Mesendoderm (in vitro differentiated cells): ENCODE data around the gene RNF144B.
"Not testable (repeated sequence)": the region's sequence is repeated elsewhere in the genome, so short reads cannot be mapped to it uniquely, and the experiment has no call there.

Experiments
- DNase-seq: peaks from one replicate; pipeline ENCODE4 v3.0.0; 2013
- H2AK5ac ChIP-seq: 2 replicates; pipeline ENCODE4 v1.6.1; 2013; ENCODE audit warnings: low read length, inconsistent platforms
- H2BK120ac ChIP-seq: 2 replicates; pipeline ENCODE4 v1.6.1; 2013; ENCODE audit warnings: low read depth, mild to moderate bottlenecking, low read length, moderate library complexity, mixed read lengths
- H2BK15ac ChIP-seq: replicated peaks from 2 replicates; pipeline ENCODE4 v1.6.1; 2013; ENCODE audit warnings: low read depth, mild to moderate bottlenecking, moderate library complexity
- H2BK5ac ChIP-seq: 2 replicates; pipeline ENCODE4 v1.6.1; 2013; ENCODE audit warnings: low read length, inconsistent platforms
- H3K18ac ChIP-seq: 2 replicates; pipeline ENCODE4 v1.6.1; 2013; ENCODE audit warnings: mild to moderate bottlenecking, low read length, mixed read lengths
- H3K23ac ChIP-seq: one replicate; pipeline ENCODE4 v1.6.1; 2013; ENCODE audit warnings: low read length
- H3K27ac ChIP-seq: 2 replicates; pipeline ENCODE4 v1.5.1; 2013; ENCODE audit warnings: low read depth, mild to moderate bottlenecking, inconsistent platforms, low read length, moderate library complexity
- H3K27me3 ChIP-seq: 2 replicates; pipeline ENCODE4 v1.6.1; 2013; ENCODE audit warnings: low read length, control low read depth, mild to moderate bottlenecking, inconsistent platforms; ENCODE audit not compliant: insufficient read depth, poor library complexity
- H3K36me3 ChIP-seq: 2 replicates; pipeline ENCODE4 v1.6.1; 2013; ENCODE audit warnings: low read length, inconsistent platforms; ENCODE audit not compliant: control insufficient read depth, insufficient read depth
- H3K4ac ChIP-seq: one replicate; pipeline ENCODE4 v1.6.1; 2013; ENCODE audit warnings: low read depth, mild to moderate bottlenecking, low read length, moderate library complexity
- H3K4me1 ChIP-seq: 2 replicates; pipeline ENCODE4 v1.6.1; 2013; ENCODE audit warnings: low read depth, low read length, inconsistent platforms; ENCODE audit not compliant: control insufficient read depth
- H3K4me2 ChIP-seq: 2 replicates; pipeline ENCODE4 v1.6.1; 2013; ENCODE audit warnings: low read length
- H3K4me3 ChIP-seq: 2 replicates; pipeline ENCODE4 v1.5.1; 2013; ENCODE audit warnings: mild to moderate bottlenecking, low read length
- H3K56ac ChIP-seq: one replicate; pipeline ENCODE4 v1.6.1; 2013; ENCODE audit warnings: low read length
- H3K79me1 ChIP-seq: 2 replicates; pipeline ENCODE4 v1.6.1; 2013; ENCODE audit warnings: low read length, inconsistent platforms
- H3K79me2 ChIP-seq: 2 replicates; pipeline ENCODE4 v1.6.1; 2013; ENCODE audit warnings: mild to moderate bottlenecking, low read length; ENCODE audit not compliant: control insufficient read depth, insufficient read depth
- H3K9ac ChIP-seq: 2 replicates; pipeline ENCODE4 v1.6.1; 2013; ENCODE audit warnings: low read length, inconsistent platforms
- H4K5ac ChIP-seq: one replicate; pipeline ENCODE4 v1.6.1; 2013; ENCODE audit warnings: low read length
- H4K8ac ChIP-seq: one replicate; pipeline ENCODE4 v1.6.1; 2013; ENCODE audit warnings: low read depth, mild to moderate bottlenecking, control low read depth, low read length, moderate library complexity
- WGBS: extraction: QIAGEN DNeasy Blood & Tissue Kit; methylation state at CpG from one replicate; pipeline ENCODE4 v1.1.7; 2013; ENCODE audit warnings: low lambda C conversion rate, missing lambda C conversion rate; ENCODE audit not compliant: insufficient coverage; ENCODE audit errors: extremely low coverage; 5-methylcytosine and 5-hydroxymethylcytosine counted together

Gene RNF144B

GRCh38 chr6:18363746-18364145 is 23.4 kb upstream of the RNF144B start:
- H3K23ac ChIP-seq = no peak overlapping the region
- no peak overlapping the region for H3K18ac ChIP-seq
- H3K27me3 ChIP-seq = no peaks in the 10 kb centered on the region
- no peak overlapping the region for H2AK5ac ChIP-seq
- H3K4me1 ChIP-seq = no peaks in the 10 kb centered on the region
- no peak overlapping the region for H4K8ac ChIP-seq
- H3K27ac ChIP-seq = no peak overlapping the region
- H3K56ac ChIP-seq = no peak overlapping the region
- H4K5ac ChIP-seq = no peak overlapping the region
- no peak overlapping the region for H3K4me2 ChIP-seq
- H2BK120ac ChIP-seq = no peak overlapping the region
- H3K4me3 ChIP-seq = no peak overlapping the region
- H3K36me3 ChIP-seq = no peaks in the 10 kb centered on the region
- H3K79me1 ChIP-seq = no peaks in the 10 kb centered on the region
- H2BK5ac ChIP-seq = no peak overlapping the region
- H2BK15ac ChIP-seq = no peak overlapping the region
- H3K79me2 ChIP-seq = no peaks in the 10 kb centered on the region
- no peak overlapping the region for H3K4ac ChIP-seq
- no CpG with 5 or more reads among the region's 5 CpGs for WGBS
- no peak for DNase-seq
- H3K9ac ChIP-seq = no peak overlapping the region

DNA sequence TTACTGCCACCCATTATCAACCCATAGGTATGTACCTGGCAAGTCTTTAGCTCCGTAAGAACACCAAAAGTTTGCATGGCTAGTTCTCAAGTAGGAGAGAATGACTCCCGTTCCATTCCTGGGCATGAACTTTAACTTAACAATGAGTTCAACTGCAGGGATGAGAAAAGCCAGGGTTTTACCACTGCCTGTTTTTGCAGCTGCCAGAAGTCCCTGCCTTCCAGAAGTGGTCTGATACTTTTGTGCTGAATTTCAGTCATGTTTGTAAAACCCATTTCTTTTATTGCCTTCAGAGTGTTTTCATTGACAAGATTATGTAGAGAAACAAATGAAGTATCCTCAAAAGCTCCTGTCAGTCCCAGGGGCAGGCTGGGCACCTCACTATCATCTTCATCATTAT is 22.6 kb upstream of the RNF144B start:
- not testable (repeated sequence) for H2BK5ac ChIP-seq, H4K5ac ChIP-seq, H3K4me3 ChIP-seq, H3K23ac ChIP-seq, H3K79me2 ChIP-seq, H3K18ac ChIP-seq, DNase-seq, H3K27me3 ChIP-seq, H2AK5ac ChIP-seq, H3K4ac ChIP-seq, H3K9ac ChIP-seq, H3K27ac ChIP-seq, H4K8ac ChIP-seq, H3K79me1 ChIP-seq, H3K56ac ChIP-seq, H3K4me2 ChIP-seq, H3K4me1 ChIP-seq, H2BK15ac ChIP-seq, H3K36me3 ChIP-seq, H2BK120ac ChIP-seq
- no CpG with 5 or more reads among the region's 2 CpGs for WGBS

GRCh38 chr6:18367371-18367770 is 19.8 kb upstream of the RNF144B start:
- Histone ChIP-seq H3K36me3 (no peaks in the 10 kb centered on the region), H3K4me3 (no peak overlapping the region), H3K18ac (no peak overlapping the region), H4K5ac (no peak overlapping the region), H2BK120ac (no peak overlapping the region), H3K27ac (no peak overlapping the region), H3K4me1 (no peaks in the 10 kb centered on the region), H3K56ac (no peak overlapping the region), H4K8ac (no peak overlapping the region), H2BK5ac (no peak overlapping the region), H3K27me3 (no peaks in the 10 kb centered on the region), H2AK5ac (no peak overlapping the region), H2BK15ac (no peak overlapping the region), H3K79me1 (no peaks in the 10 kb centered on the region), H3K4me2 (no peak overlapping the region), H3K9ac (no peak overlapping the region), H3K23ac (no peak overlapping the region), H3K4ac (no peak overlapping the region), H3K79me2 (no peaks in the 10 kb centered on the region)
- WGBS = no CpG with 5 or more reads among the region's 11 CpGs
- no peak for DNase-seq

DNA sequence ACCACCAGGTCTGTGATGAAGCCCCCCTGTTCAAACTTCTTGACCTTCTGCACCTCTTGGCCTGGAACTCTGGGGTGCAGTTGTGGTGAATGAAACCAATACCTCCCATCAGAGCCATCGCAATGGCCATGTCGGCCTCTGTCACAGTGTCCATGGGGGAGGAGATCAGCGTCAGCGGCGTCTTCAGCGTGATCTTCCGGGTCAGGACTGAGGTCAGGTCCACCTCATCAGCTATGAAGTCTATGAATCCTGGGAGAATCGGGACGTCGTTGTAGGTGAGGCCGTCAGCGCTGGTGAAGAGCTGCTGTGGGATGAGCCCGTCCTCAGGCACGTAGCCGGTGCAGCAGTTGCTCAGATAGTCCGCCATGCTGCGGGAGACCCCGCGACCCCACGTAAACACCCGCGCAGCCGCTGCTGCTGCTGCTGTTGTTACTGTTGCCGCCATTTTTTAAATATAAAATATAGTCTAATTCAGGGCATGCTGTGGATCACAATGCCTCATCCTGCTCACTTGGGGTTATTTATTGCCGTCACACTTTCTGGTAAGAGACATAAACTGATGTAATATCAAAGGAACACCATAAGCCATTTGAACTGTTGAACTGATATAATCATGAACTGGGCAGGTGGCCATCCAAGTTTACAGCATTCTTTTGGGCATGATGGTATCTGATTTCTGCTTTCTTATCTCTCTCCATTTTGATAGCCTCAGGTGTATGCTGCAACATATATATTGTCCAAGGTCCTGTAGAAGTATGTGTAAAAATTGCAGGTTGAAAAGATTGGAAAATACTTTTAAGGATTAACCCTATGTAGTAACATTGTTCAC is 18.7 kb upstream of the RNF144B start:
- Histone ChIP-seq H3K4ac (no peak overlapping the region), H3K79me1 (no peaks in the 10 kb centered on the region), H2BK5ac (no peak overlapping the region), H3K4me3 (no peak overlapping the region), H3K23ac (no peak overlapping the region), H3K4me1 (no peaks in the 10 kb centered on the region), H3K27me3 (no peaks in the 10 kb centered on the region), H3K56ac (no peak overlapping the region), H2BK120ac (no peak overlapping the region), H3K27ac (no peak overlapping the region), H4K5ac (no peak overlapping the region), H3K18ac (no peak overlapping the region), H3K36me3 (no peaks in the 10 kb centered on the region), H4K8ac (no peak overlapping the region), H3K4me2 (no peak overlapping the region), H3K9ac (no peak overlapping the region), H3K79me2 (no peaks in the 10 kb centered on the region), H2BK15ac (no peak overlapping the region), H2AK5ac (no peak overlapping the region)
- WGBS = no CpG with 5 or more reads among the region's 25 CpGs
- DNase-seq = no peak

DNA sequence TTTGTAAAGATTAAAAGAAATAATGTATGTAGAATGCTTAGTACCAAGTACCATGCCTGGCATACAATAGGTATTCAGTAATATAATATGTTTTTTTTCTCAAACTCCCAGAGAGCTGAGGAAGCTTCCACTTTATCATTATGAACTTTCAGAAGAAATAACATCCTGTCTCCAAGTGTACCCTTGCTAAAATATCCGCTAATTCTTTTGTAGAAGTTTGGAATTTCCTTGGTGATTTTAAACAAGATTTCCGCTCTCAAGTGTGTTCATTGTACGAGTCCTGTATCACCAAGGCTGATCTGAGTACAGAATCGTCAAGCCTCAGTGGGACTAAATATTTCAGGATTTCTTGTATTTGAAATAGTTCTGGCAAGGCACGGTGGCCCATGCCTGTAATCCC is 16.1 kb upstream of the RNF144B start:
- Histone ChIP-seq H3K79me1 (no peaks in the 10 kb centered on the region), H2AK5ac (no peak overlapping the region), H3K4me3 (no peak overlapping the region), H3K27ac (no peak overlapping the region), H3K27me3 (no peaks in the 10 kb centered on the region), H3K79me2 (no peaks in the 10 kb centered on the region), H3K18ac (no peak overlapping the region), H3K4me2 (no peak overlapping the region), H2BK5ac (no peak overlapping the region), H4K5ac (no peak overlapping the region), H2BK120ac (no peak overlapping the region), H3K9ac (no peak overlapping the region), H4K8ac (no peak overlapping the region), H3K23ac (no peak overlapping the region), H3K36me3 (no peaks in the 10 kb centered on the region), H3K4ac (no peak overlapping the region), H3K4me1 (no peaks in the 10 kb centered on the region), H3K56ac (no peak overlapping the region), H2BK15ac (no peak overlapping the region)
- no peak for DNase-seq
- no CpG with 5 or more reads among the region's 5 CpGs for whole genome bisulfite sequencing

- no peak overlapping the region for H2BK5ac ChIP-seq
- H4K5ac ChIP-seq = no peak overlapping the region
- H3K79me2 ChIP-seq = no peaks in the 10 kb centered on the region
- no peak overlapping the region for H4K8ac ChIP-seq
- no peak overlapping the region for H2AK5ac ChIP-seq
- no peak overlapping the region for H3K9ac ChIP-seq
- no peaks in the 10 kb centered on the region for H3K79me1 ChIP-seq
- no peak overlapping the region for H3K4ac ChIP-seq
- no peaks in the 10 kb centered on the region for H3K27me3 ChIP-seq
- no peaks in the 10 kb centered on the region for H3K36me3 ChIP-seq
- H3K4me1 ChIP-seq = no peaks in the 10 kb centered on the region
- DNase-seq = no peak
- no peak overlapping the region for H2BK120ac ChIP-seq
- no peak overlapping the region for H3K23ac ChIP-seq
- no peak overlapping the region for H3K18ac ChIP-seq
- no peak overlapping the region for H3K4me2 ChIP-seq
- WGBS = no CpG with 5 or more reads among the region's 2 CpGs
- H3K27ac ChIP-seq = no peak overlapping the region
- H2BK15ac ChIP-seq = no peak overlapping the region
- H3K4me3 ChIP-seq = no peak overlapping the region
- H3K56ac ChIP-seq = no peak overlapping the region
Observed at GRCh38 chr6:18371656-18372055, 15.5 kb upstream of the RNF144B start.
